Fibroblast of peridontal ligament (primary cell): Measurements from ENCODE around the gene MATN4.

ENCODE experiments used
- DNase-seq: peaks from one replicate; pipeline ENCODE4 v3.0.0-alpha.2; 2010; ENCODE audit errors: extremely low read depth

Gene MATN4

DNA sequence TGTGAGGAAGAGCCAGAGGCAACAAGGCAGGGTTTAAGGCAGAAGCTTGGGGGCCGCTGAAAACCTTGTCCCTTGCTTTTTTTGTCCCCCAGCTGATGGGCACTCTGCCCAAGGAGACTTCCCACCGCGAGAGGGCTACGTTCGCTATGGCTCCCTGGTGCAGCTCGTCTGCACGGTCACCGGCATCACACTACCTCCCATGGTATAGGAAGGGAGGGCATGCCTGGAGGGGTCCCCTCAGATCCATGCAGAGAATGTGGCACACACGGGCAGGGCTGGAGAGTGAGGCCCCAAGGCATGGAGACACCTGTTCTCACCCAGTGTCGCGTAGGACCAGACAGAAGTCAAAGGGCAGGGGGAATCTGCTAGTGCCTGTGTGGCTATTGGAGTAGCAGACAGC is 5.8 kb upstream of the MATN4 start:
- DNase-seq = no peak

- DNase-seq = no peak
Measured at GRCh38 chr20:45313065-45313695, 5.1 kb upstream of the MATN4 start.

DNA sequence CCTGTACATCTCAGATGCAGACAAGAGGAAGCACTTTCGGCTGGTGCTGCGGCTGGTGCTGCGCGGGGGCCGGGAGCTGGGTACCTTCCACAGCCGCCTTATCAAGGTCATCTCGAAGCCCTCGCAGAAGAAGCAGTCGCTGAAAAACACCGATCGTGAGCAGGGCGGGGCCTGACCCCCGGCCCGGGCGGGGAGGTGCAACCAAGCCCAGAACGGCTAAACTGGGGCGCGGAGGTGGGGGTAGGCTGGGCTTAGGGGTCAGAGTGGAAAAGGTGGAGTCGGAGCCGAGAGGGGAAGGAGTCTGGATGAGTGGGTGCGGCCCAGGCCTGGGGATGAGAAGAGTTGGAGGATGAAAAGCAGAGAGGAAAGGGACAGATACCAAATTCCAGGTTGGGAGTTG is 4.1 kb upstream of the MATN4 start:
- no peak for DNase-seq

- DNase-seq = peak; percentile 38
Measured at GRCh38 chr20:45311589-45312211, 3.6 kb upstream of the MATN4 start.

DNA sequence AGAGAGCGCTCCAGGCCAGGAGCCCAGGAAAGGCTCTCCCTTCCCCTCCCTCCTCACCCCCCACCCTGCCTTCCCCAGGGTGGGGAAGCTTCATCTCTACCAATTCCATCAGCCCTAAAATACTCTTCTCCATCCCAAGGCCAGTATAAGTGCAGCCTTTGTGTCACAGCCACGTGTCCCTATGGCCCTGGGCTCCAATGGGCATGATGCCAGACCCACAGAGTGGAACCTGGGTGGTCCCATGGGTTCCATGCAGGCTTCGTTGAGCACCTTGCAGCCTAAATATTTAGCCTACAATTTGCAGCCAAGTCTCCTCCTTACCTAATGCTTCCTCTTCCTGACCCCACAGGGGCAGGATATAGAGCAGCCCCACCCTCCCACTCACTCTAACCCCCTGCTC is 976 bp upstream of the MATN4 start:
- DNase-seq = no peak

GRCh38 chr20:45307076-45307640 is 941 bp downstream of the MATN4 start:
- DNase-seq = no peak

DNA sequence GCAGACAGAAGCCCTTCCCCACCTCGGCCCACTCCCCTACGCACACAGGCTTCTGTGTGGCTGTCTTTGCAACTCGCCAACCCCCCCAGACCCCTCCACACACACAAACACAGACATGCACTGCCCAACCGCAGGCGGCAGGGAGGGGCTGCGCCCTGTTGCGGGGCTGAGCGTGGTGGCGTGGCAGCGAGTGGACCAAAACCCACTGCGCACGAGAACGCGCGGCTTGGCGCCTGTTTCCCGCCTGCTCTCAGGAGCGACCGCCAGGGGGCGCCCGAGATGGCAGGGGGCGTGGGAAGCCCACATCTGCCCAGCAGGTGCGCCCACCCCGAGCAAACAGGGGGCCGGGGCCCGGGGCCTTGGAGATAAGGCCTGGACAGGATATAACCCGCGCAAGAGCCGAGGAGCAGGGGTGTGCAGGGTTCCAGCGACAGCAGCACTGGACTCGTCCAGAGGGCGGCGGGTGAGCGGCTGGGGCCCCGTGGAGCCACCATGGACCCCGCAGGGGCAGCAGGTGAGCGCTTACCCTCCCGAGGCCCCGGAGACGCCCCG is 1.6 kb downstream of the MATN4 start, which contains the start of gene RBPJL:
Gene RBPJL, plus strand, starts transcription at position 410 of the 552 bp plus-strand sequence. Its CDS starts 83 bp downstream, at position 493.
- DNase-seq = no peak

GRCh38 chr20:45305262-45305661 is 2.8 kb downstream of the MATN4 start:
- DNase-seq = no peak

- DNase-seq = no peak
Measured at GRCh38 chr20:45304464-45304999, 3.6 kb downstream of the MATN4 start.

DNA sequence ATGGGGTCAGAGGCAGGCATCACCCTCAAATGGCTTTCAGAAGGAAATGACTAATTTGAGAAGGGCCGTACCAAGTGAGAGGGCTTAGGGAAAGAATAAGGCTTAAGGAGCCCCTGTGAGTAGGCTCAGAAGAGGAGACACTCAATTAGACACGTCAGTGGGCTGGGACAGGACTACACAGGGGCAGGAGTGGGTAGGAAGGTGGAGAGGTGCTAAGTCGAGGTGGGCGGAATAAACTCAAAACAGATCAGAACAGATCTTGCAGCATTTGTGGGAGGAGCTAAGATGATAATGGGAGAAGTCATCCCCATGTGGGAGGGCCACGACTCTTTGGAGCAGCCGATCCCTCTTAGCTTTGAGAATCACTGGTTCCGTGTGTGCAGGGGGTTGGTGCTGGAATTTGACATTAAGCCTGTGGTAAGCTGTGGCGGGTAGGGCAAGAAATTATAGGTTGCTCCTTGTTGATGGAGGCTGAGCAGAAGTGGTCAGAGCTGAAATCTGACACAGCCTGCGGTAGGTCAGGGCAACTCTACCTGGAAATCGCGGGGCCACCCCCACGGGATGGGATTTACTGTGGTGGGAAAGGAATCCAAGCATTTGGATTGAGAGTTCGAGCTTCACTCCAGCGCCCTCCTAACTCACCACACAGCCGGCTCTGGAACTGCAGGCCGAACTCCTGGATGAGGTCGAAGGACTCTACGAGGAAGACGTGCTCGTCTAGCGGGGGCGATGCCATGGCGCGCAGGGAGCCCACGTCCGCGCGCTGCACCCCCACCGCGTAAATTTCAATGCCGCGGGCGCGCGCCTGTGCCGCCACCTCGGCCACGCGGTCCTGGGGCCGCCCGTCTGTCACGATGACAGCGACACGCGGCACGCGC is 4.3 kb downstream of the MATN4 start:
- DNase-seq = no peak

DNA sequence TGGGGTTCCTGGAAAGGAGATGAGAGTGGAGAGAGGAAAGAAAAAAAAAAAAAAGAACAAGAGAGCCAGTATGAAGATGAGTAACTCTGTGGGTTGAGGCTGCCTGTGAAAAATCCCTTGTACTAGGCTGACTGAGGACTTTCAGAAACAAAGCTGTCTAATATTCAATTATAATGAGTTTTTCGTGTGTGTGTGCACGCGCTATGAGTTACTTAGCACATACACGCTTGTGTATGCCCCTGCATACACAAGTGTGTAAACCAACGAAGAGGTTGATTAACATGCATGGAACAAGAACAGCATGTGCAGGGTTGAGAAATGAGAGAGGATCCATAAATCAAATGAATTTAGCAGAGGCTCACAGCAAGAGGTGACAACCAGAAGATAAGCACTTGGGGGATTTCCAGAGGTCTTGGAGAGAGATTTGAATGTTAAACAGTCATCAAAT is 6.3 kb downstream of the MATN4 start:
- no peak for DNase-seq

- DNase-seq = no peak
Measured at GRCh38 chr20:45300961-45301360, 7.1 kb downstream of the MATN4 start.

DNA sequence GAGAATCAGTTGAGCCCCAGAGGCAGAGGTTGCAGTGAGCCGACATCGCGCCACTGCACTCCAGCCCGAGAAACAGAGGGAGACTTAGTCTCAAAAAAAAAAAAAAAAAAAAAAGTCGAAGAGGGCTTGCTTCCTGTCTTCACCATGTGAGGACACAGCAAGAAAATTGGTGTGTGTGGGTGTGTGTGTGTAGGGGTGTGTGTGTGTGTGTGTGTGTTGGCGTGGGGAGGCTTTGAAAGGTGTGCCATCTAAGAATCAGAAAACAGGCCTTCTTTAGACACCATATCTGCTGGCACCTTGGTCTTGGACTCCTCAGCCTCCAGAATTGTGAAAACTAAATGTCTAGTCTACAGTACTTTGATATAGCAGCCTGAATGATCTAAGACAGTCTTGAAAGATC is 8.3 kb downstream of the MATN4 start:
- DNase-seq = no peak

GRCh38 chr20:45297786-45298497 is 10.2 kb downstream of the MATN4 start:
- DNase-seq = no peak

GRCh38 chr20:45294659-45295058 is 13.4 kb downstream of the MATN4 start:
- DNase-seq = no peak

GRCh38 chr20:45294003-45294368 is 14.1 kb downstream of the MATN4 start:
- DNase-seq = no peak

DNA sequence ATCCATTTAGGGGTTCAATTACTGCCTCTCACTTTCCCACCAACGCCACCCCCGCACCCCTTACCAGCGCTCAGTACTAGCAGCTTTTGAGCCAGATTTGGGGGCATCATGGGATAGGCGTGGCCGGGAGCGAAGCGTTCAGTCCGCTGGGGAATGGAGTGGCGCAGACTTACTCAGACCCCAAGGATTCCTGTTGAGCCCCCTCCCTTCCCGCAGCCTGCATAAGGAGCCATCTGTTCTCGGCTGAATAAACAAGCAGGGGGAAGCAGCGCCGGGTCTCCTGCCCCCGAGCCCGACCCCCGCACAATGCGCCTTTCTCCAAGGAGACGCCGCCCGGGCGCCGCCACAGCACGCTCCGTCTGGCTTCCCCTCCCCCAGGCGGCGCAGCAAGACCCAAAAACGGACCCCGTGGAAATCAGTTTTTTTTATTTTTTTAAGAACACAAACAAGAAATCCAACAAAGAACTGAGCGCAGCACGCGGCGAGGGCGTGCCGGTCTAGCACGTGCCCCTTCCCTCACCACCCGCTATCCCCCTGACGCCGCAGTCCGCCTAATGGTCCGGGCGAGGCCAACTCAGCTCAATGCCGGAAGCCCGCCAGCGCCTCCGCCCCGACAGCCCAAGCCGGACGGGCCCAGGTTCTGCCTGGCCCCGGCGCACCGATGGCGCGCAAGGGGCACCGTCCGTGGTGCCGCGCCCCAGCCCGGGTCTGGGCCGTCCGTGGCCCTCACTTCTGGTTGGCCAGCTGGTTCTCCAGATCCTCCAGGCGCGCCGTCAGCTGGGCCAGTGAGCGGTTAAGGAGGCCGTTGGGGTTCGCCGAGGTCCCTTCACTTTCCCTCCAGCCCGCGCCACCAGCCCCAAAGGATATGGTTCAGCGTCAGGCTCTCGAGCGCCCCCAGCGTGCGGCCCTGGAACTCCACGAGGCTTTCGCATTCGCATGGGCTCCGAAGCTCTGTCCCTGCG is 14.8 kb downstream of the MATN4 start:
- peak; percentile 64 for DNase-seq

- DNase-seq = no peak
Measured at GRCh38 chr20:45292343-45292742, 15.8 kb downstream of the MATN4 start.

DNA sequence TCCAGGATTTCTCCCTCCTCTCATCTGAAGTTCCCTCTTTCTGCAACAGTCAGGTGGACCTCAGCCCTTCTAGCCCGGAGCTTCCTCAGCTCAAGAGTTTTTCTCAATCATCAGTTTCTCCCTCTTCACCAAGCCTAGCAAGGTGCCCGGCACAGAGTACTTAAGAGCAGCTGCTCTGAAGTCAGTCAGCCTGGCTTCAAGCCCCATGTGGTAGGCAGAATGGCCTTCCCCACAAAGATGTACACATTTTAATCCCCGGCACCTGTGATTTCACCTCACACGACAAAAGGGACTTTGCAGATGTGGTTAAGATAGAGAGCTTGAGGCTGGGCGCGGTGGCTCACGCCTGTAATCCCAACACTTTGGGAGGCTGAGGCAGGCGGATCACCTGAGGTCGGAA is 16.6 kb downstream of the MATN4 start:
- DNase-seq = no peak
